CD4-positive, alpha-beta T cell (primary cell): Measurements from ENCODE around the gene PRR16. TPM values are rescaled to one million over a fixed set of nuclear protein-coding genes. Genes with fewer than 3 reads are reported as not detected.

ENCODE experiments used
- ATAC-seq: fragments of 200-7000 bp; cut with Tn5 transposase; one replicate; pipeline ENCODE4 v1.10.0; 2022; ENCODE audit warnings: mild to moderate bottlenecking; ENCODE audit not compliant: poor library complexity
- CTCF ChIA-PET: fragments of 350-600 bp; sonication (Branson Sonifier 250); formaldehyde crosslinking; loops from one replicate; lab custom pipeline; 2021; ENCODE audit warnings: antibody characterized with exemption, inconsistent platforms; lab: Charles Lee
- POLR2A ChIA-PET: fragments of 350-600 bp; sonication (Branson Sonifier 250); formaldehyde crosslinking; loops from one replicate; lab custom pipeline; 2021; ENCODE audit warnings: antibody characterized with exemption, inconsistent platforms; lab: Charles Lee
- DNase-seq, 14 experiments: peaks; one replicate each; pipeline ENCODE4 v3.0.0-alpha.2; 2013 to 2020; ENCODE audit warnings: mixed read lengths in 2 of 14
- H3K27ac ChIP-seq, 2 donors: one replicate each; pipeline versions ENCODE4 v1.5.1 to v1.7.0; 2013; ENCODE audit warnings: low read length in 2 of 2, low read depth in 1 of 2, mild to moderate bottlenecking in 1 of 2
- H3K27me3 ChIP-seq, 2 experiments: 1 replicate in 1 of 2; 2 replicates in 1 of 2; pipeline versions ENCODE4 v1.6.1 to v1.7.0; 2013; ENCODE audit warnings: low read length in 2 of 2, control low read depth in 1 of 2, mild to moderate bottlenecking in 1 of 2, moderate library complexity in 1 of 2; ENCODE audit not compliant: insufficient read depth in 2 of 2, control insufficient read depth in 1 of 2
- H3K36me3 ChIP-seq: one replicate; pipeline ENCODE4 v1.6.1; 2013; ENCODE audit warnings: low read length, control low read depth; ENCODE audit not compliant: insufficient read depth
- H3K4me1 ChIP-seq: one replicate; pipeline ENCODE4 v1.6.1; 2013; ENCODE audit warnings: low read length, control low read depth; ENCODE audit not compliant: insufficient read depth
- H3K4me3 ChIP-seq: one replicate; pipeline ENCODE4 v1.5.1; 2013; ENCODE audit warnings: mild to moderate bottlenecking, low read length, moderate library complexity
- H3K9me3 ChIP-seq, 2 experiments: 1 replicate in 1 of 2; 2 replicates in 1 of 2; pipeline versions ENCODE4 v1.6.1 to v1.7.0; 2013; ENCODE audit warnings: low read length in 2 of 2, mild to moderate bottlenecking in 2 of 2, control low read depth in 1 of 2, moderate library complexity in 1 of 2; ENCODE audit not compliant: control insufficient read depth in 1 of 2, insufficient read depth in 1 of 2
- H3K27ac Mint-ChIP-seq: one replicate; pipeline ENCODE4 v1.8.0; 2020; ENCODE audit warnings: mixed read lengths
- H3K27me3 Mint-ChIP-seq: one replicate; pipeline ENCODE4 v1.8.0; 2021; ENCODE audit warnings: mixed read lengths
- H3K36me3 Mint-ChIP-seq: one replicate; pipeline ENCODE4 v1.8.0; 2021; ENCODE audit warnings: low read depth, mixed read lengths
- H3K4me1 Mint-ChIP-seq: one replicate; pipeline ENCODE4 v1.8.0; 2021; ENCODE audit warnings: low read depth, mixed read lengths
- H3K4me3 Mint-ChIP-seq: one replicate; pipeline ENCODE4 v1.8.0; 2020; ENCODE audit warnings: mild to moderate bottlenecking, mixed read lengths
- H3K9me3 Mint-ChIP-seq: one replicate; pipeline ENCODE4 v1.8.0; 2020; ENCODE audit warnings: mixed read lengths
- intact Hi-C, 2 experiments: fragments of 100-400 bp; cut with DNase I in 1 of 2; cut with micrococcal nuclease in 1 of 2; formaldehyde crosslinking; loops; one replicate each; pipeline versions ENCODE4 v1.15.1 to v1.9.0; 2023 to 2025; cut with DNase I, micrococcal nuclease
- total RNA-seq, 174 experiments: library from RNA in 2 of 174; stranded (reverse) in 2 of 174; gene quantifications; one replicate each; pipeline ENCODE4 v1.2.3 and lab custom pipeline; 2021 to 2026
- TF ChIP-seq, protein P1 (sequence below): fragments of 200-600 bp; IDR thresholded peaks from one replicate; pipeline ENCODE4 v1.8.0; 2022; ENCODE audit warnings: antibody characterized with exemption, mild to moderate bottlenecking

PRR16 gene
- total RNA-seq, 2 experiments from 2014 or later: not detected

DNA sequence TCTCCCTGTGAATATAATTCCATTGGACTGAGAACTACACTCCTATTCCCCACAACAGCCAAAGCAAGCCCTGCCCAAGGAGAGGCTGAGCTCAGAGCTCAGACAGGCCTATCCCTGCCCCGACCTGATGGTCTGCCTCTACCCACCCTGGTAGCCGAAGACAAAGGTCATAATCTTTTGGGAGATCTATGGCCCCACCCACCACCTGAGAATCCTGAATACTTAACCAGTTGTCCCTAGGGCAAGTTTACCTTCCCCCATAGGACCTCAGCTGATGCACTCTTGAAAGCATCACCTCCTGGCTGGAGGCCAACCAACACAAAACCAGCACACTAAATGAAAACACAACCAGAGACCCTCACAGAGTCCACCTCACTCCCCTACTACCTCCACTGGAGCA lies 167.5 kb downstream of the PRR16 start:
- intact Hi-C loops: no loop called here
- no peaks in the 10 kb centered on the region for H3K27me3 Mint-ChIP-seq
- H3K27ac Mint-ChIP-seq: no peak overlapping the region
- H3K4me1 Mint-ChIP-seq: no peaks in the 10 kb centered on the region
- TF ChIP-seq, protein P1, sequence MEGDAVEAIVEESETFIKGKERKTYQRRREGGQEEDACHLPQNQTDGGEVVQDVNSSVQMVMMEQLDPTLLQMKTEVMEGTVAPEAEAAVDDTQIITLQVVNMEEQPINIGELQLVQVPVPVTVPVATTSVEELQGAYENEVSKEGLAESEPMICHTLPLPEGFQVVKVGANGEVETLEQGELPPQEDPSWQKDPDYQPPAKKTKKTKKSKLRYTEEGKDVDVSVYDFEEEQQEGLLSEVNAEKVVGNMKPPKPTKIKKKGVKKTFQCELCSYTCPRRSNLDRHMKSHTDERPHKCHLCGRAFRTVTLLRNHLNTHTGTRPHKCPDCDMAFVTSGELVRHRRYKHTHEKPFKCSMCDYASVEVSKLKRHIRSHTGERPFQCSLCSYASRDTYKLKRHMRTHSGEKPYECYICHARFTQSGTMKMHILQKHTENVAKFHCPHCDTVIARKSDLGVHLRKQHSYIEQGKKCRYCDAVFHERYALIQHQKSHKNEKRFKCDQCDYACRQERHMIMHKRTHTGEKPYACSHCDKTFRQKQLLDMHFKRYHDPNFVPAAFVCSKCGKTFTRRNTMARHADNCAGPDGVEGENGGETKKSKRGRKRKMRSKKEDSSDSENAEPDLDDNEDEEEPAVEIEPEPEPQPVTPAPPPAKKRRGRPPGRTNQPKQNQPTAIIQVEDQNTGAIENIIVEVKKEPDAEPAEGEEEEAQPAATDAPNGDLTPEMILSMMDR: no peak
- no peak for DNase-seq
- H3K4me1 ChIP-seq: no peaks in the 10 kb centered on the region
- no peaks in the 10 kb centered on the region for H3K36me3 Mint-ChIP-seq
- peaks cover 11% of the 10 kb centered on the region for H3K9me3 Mint-ChIP-seq
- no peaks in the 10 kb centered on the region for H3K36me3 ChIP-seq
- no peak overlapping the region for H3K4me3 ChIP-seq
- no peak for ATAC-seq
- peaks cover 0 to 7% of the 10 kb centered on the region in 2 experiments for H3K9me3 ChIP-seq
- no peaks in the 10 kb centered on the region for H3K27me3 ChIP-seq
- CTCF ChIA-PET: no interaction called here
- no peak overlapping the region for H3K27ac ChIP-seq
- no peak overlapping the region for H3K4me3 Mint-ChIP-seq
- POLR2A ChIA-PET: no interaction called here

DNA sequence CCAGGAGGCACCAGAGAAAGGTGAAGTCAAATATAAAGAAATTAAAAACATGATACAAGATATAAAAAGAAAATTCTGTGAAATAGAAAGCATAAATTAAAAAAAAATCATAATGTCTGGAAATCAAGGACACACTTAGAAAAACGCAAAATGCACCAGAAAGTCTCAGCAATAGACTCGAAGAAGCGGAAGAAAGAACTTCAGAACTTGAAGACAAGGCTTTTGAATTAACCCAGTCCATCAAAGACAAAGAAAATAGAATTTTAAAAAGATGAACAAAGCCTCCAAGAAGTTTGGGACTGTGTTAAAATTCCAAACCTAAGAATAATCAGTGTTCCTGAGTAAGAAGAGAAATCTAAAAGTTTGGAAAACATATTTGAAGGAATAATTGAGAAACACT lies 168.3 kb downstream of the PRR16 start:
- Histone ChIP-seq H3K4me1 (no peaks in the 10 kb centered on the region), H3K27ac (no peak overlapping the region), H3K4me3 (no peak overlapping the region), H3K36me3 (no peaks in the 10 kb centered on the region), H3K9me3 (peaks cover 0 to 7% of the 10 kb centered on the region in 2 experiments), H3K27me3 (no peaks in the 10 kb centered on the region)
- Mint-ChIP-seq H3K36me3 (no peaks in the 10 kb centered on the region), H3K4me3 (no peak overlapping the region), H3K27me3 (no peaks in the 10 kb centered on the region), H3K4me1 (no peaks in the 10 kb centered on the region), H3K9me3 (peaks cover 11% of the 10 kb centered on the region), H3K27ac (no peak overlapping the region)
- ChIA-PET POLR2A (no interaction called here), CTCF (no interaction called here)
- intact Hi-C loops: no loop called here
- TF ChIP-seq, protein P1: no peak
- DNase-seq (no peak), ATAC-seq (no peak)

- TF ChIP-seq, protein P1: no peak
- Histone ChIP-seq H3K36me3 (no peaks in the 10 kb centered on the region), H3K9me3 (no peaks in the 10 kb centered on the region), H3K4me3 (no peak overlapping the region), H3K27me3 (no peaks in the 10 kb centered on the region), H3K4me1 (no peaks in the 10 kb centered on the region), H3K27ac (no peak overlapping the region)
- H3K36me3 Mint-ChIP-seq: no peaks in the 10 kb centered on the region
- no peak overlapping the region for H3K27ac Mint-ChIP-seq
- POLR2A ChIA-PET: no interaction called here
- H3K9me3 Mint-ChIP-seq: peaks cover 11% of the 10 kb centered on the region
- no peak overlapping the region for H3K4me3 Mint-ChIP-seq
- no peak for ATAC-seq
- CTCF ChIA-PET: no interaction called here
- no peaks in the 10 kb centered on the region for H3K27me3 Mint-ChIP-seq
- DNase-seq: no peak
- H3K4me1 Mint-ChIP-seq: no peaks in the 10 kb centered on the region
- intact Hi-C loops: no loop called here
Measured at GRCh38 chr5:120638449-120638848, 174.3 kb downstream of the PRR16 start.
